Tibial nerve (tissue), 4 donors: ENCODE data around the gene ENDOV. TPM values are rescaled to one million over a fixed set of nuclear protein-coding genes. Genes with fewer than 3 reads are reported as not detected.

Experiments
- DNase-seq, 2 donors: peaks; one replicate each; pipeline ENCODE4 v3.0.0-alpha.2; 2019; ENCODE audit warnings: low spot score in 2 of 2
- H3K27ac ChIP-seq, 4 donors: fragments of 200-600 bp; sonication (generic) in 3 of 4; one replicate each; pipeline ENCODE4 v1.5.1; 2017 to 2019; ENCODE audit warnings: mild to moderate bottlenecking in 1 of 4
- H3K27me3 ChIP-seq, 2 donors: fragments of 200-600 bp; sonication (generic) in 1 of 2; one replicate each; pipeline versions ENCODE4 v1.5.1 to v1.6.0; 2017 to 2019
- H3K36me3 ChIP-seq, 3 donors: fragments of 200-600 bp; sonication (generic); one replicate each; pipeline ENCODE4 v1.5.1; 2018 to 2019
- H3K4me1 ChIP-seq, 4 donors: fragments of 200-600 bp; sonication (generic) in 3 of 4; one replicate each; pipeline ENCODE4 v1.5.1; 2017 to 2019
- H3K4me3 ChIP-seq, 4 donors: fragments of 200-600 bp; sonication (generic) in 3 of 4; one replicate each; pipeline ENCODE4 v1.5.1; 2017 to 2019; ENCODE audit warnings: mild to moderate bottlenecking in 1 of 4, moderate library complexity in 1 of 4
- H3K9me3 ChIP-seq, 4 donors: fragments of 200-600 bp; sonication (generic) in 3 of 4; one replicate each; pipeline ENCODE4 v1.5.1; 2017 to 2019
- CTCF ChIP-seq, 5 experiments: fragments of 200-600 bp in 3 of 5; fragments of 450-650 bp in 2 of 5; sonication (generic) in 3 of 5; IDR thresholded peaks; one replicate each; pipeline ENCODE4 v1.5.1; 2016 to 2019; ENCODE audit warnings: antibody characterized with exemption in 5 of 5, mild to moderate bottlenecking in 3 of 5, moderate library complexity in 2 of 5
- EP300 ChIP-seq, 2 donors: sonication (generic); formaldehyde crosslinking; IDR thresholded peaks; one replicate each; pipeline ENCODE4 v1.6.1; 2017; ENCODE audit warnings: antibody characterized with exemption in 2 of 2, mild to moderate bottlenecking in 1 of 2
- POLR2A ChIP-seq, 2 donors: fragments of 450-650 bp; IDR thresholded peaks; one replicate each; pipeline ENCODE4 v1.6.1; 2017; ENCODE audit warnings: antibody characterized with exemption in 2 of 2, mild to moderate bottlenecking in 2 of 2, moderate library complexity in 2 of 2
- WGBS, 2 donors: methylation state at CpG; one replicate each; pipeline ENCODE4 v1.1.5; 2018; 5-methylcytosine and 5-hydroxymethylcytosine counted together
- total RNA-seq, 4 donors: library from RNA; depleted of rRNA; stranded (reverse); fragments of >200 nt; gene quantifications; one replicate each; pipeline ENCODE4 v1.1.0, GENCODE V29; 2016

The ENDOV gene
- total RNA-seq, 4 donors from 2014 or later: 9.8 to 30.3 (median 16.6) TPM

- WGBS, 2 donors: 20 to 31% methylated on average over 3 to 10 of the region's 12 CpGs
- no peak overlapping the region for H3K4me3 ChIP-seq
- H3K4me1 ChIP-seq: peaks cover 0 to 9% (median 0%) of the 10 kb centered on the region in 4 donors
- TF ChIP-seq EP300 (IDR thresholded peaks at IDR 0.05) (no peak), POLR2A (IDR thresholded peaks at IDR 0.05) (no peak), CTCF (IDR thresholded peaks at IDR 0.05) (no peak)
- peaks cover 0 to 18% (median 0%) of the 10 kb centered on the region in 3 donors for H3K36me3 ChIP-seq
- no peak overlapping the region for H3K27ac ChIP-seq
- H3K9me3 ChIP-seq: no peaks in the 10 kb centered on the region
- no peak for DNase-seq
- no peaks in the 10 kb centered on the region for H3K27me3 ChIP-seq
These were observed 28.5 kb downstream of the ENDOV start for GRCh38 chr17:80443498-80443897.

- DNase-seq: no peak
- H3K4me1 ChIP-seq: peaks cover 0 to 9% (median 0%) of the 10 kb centered on the region in 4 donors
- no peak overlapping the region for H3K4me3 ChIP-seq
- no peaks in the 10 kb centered on the region for H3K9me3 ChIP-seq
- H3K36me3 ChIP-seq: peaks cover 0 to 12% (median 0%) of the 10 kb centered on the region in 3 donors
- H3K27me3 ChIP-seq: no peaks in the 10 kb centered on the region
- no peak overlapping the region for H3K27ac ChIP-seq
- no peak for TF ChIP-seq CTCF (IDR thresholded peaks at IDR 0.05)
- TF ChIP-seq POLR2A (IDR thresholded peaks at IDR 0.05): no peak
- TF ChIP-seq EP300 (IDR thresholded peaks at IDR 0.05): no peak
- 31 to 34% methylated on average over 22 to 31 of the region's 31 CpGs for WGBS, 2 donors
These were observed 29.1 kb downstream of the ENDOV start for GRCh38 chr17:80443916-80444643.

- no peaks in the 10 kb centered on the region for H3K9me3 ChIP-seq
- H3K36me3 ChIP-seq: peaks cover 0 to 11% (median 0%) of the 10 kb centered on the region in 3 donors
- TF ChIP-seq POLR2A (IDR thresholded peaks at IDR 0.05) (no peak), EP300 (IDR thresholded peaks at IDR 0.05) (no peak), CTCF (IDR thresholded peaks at IDR 0.05) (no peak)
- peaks cover 0 to 9% (median 0%) of the 10 kb centered on the region in 4 donors for H3K4me1 ChIP-seq
- H3K27me3 ChIP-seq: no peaks in the 10 kb centered on the region
- no peak overlapping the region for H3K4me3 ChIP-seq
- H3K27ac ChIP-seq: no peak overlapping the region
- 43 to 45% methylated on average over 4 to 5 of the region's 6 CpGs for WGBS, 2 donors
- DNase-seq: no peak
These were observed 29.6 kb downstream of the ENDOV start for GRCh38 chr17:80444644-80444979.

- Histone ChIP-seq H3K9me3 (no peaks in the 10 kb centered on the region), H3K27me3 (no peaks in the 10 kb centered on the region), H3K27ac (no peak overlapping the region), H3K36me3 (peaks cover 0 to 11% (median 0%) of the 10 kb centered on the region in 3 donors), H3K4me3 (no peak overlapping the region), H3K4me1 (peaks cover 0 to 9% (median 0%) of the 10 kb centered on the region in 4 donors)
- TF ChIP-seq EP300 (IDR thresholded peaks at IDR 0.05) (no peak), POLR2A (IDR thresholded peaks at IDR 0.05) (no peak), CTCF (IDR thresholded peaks at IDR 0.05) (no peak)
- WGBS, 2 donors: 49 to 59% methylated on average over 7 to 10 of the region's 26 CpGs
- DNase-seq: no peak
These were observed 30.2 kb downstream of the ENDOV start for GRCh38 chr17:80445007-80445725.

- H3K27me3 ChIP-seq: no peaks in the 10 kb centered on the region
- no peak for DNase-seq
- H3K27ac ChIP-seq: no peak overlapping the region
- no peak overlapping the region for H3K4me3 ChIP-seq
- 55% methylated on average over 3 of the region's 10 CpGs; no CpG with 5 or more reads in 1 of the 2 donors for WGBS, 2 donors
- peaks cover 0 to 9% (median 0%) of the 10 kb centered on the region in 4 donors for H3K4me1 ChIP-seq
- H3K36me3 ChIP-seq: peaks cover 0 to 11% (median 0%) of the 10 kb centered on the region in 3 donors
- TF ChIP-seq CTCF (IDR thresholded peaks at IDR 0.05): no peak
- no peak for TF ChIP-seq EP300 (IDR thresholded peaks at IDR 0.05)
- no peak for TF ChIP-seq POLR2A (IDR thresholded peaks at IDR 0.05)
- no peaks in the 10 kb centered on the region for H3K9me3 ChIP-seq
These were observed 30.8 kb downstream of the ENDOV start for GRCh38 chr17:80445726-80446110.
